Hepatocyte (in vitro differentiated cells): ENCODE measurements around the gene WDR11. TPM values are rescaled to one million over a fixed set of nuclear protein-coding genes. Genes with fewer than 3 reads are reported as not detected.

Experiments used
- DNase-seq: peaks from one replicate; pipeline ENCODE4 v3.0.0-alpha.2; 2016; ENCODE audit warnings: low spot score
- H2AFZ ChIP-seq: fragments of 200-600 bp; sonication (generic); 2 replicates; pipeline ENCODE4 v1.6.0; 2016; ENCODE audit warnings: antibody characterized with exemption, mild to moderate bottlenecking
- H3K27ac ChIP-seq: fragments of 200-600 bp; sonication (generic); 2 replicates; pipeline ENCODE4 v1.5.1; 2016; ENCODE audit warnings: mild to moderate bottlenecking
- H3K27me3 ChIP-seq: fragments of 200-600 bp; sonication (generic); 2 replicates; pipeline ENCODE4 v1.6.1; 2016
- H3K36me3 ChIP-seq: fragments of 200-600 bp; sonication (generic); replicated peaks from 2 replicates; pipeline ENCODE4 v1.5.1; 2016; ENCODE audit warnings: low read depth; ENCODE audit not compliant: insufficient read depth
- H3K4me1 ChIP-seq: fragments of 200-600 bp; sonication (generic); 2 replicates; pipeline ENCODE4 v1.5.1; 2016; ENCODE audit warnings: mild to moderate bottlenecking, moderate library complexity; ENCODE audit not compliant: insufficient read depth
- H3K4me2 ChIP-seq: fragments of 200-600 bp; sonication (generic); 2 replicates; pipeline ENCODE4 v1.6.0; 2016
- H3K4me3 ChIP-seq: fragments of 200-600 bp; sonication (generic); 2 replicates; pipeline ENCODE4 v1.5.1; 2016; ENCODE audit warnings: mild to moderate bottlenecking
- H3K79me2 ChIP-seq: fragments of 200-600 bp; sonication (generic); 2 replicates; pipeline ENCODE4 v1.6.0; 2017; ENCODE audit warnings: mild to moderate bottlenecking
- H3K9me2 ChIP-seq: fragments of 200-600 bp; sonication (generic); replicated peaks from 2 replicates; pipeline ENCODE4 v1.6.0; 2017; ENCODE audit warnings: mild to moderate bottlenecking; ENCODE audit not compliant: insufficient read depth
- H3K9me3 ChIP-seq: fragments of 200-600 bp; sonication (generic); 2 replicates; pipeline ENCODE4 v1.5.1; 2016; ENCODE audit warnings: low read depth, mild to moderate bottlenecking
- H4K20me1 ChIP-seq: fragments of 200-600 bp; sonication (generic); 2 replicates; pipeline ENCODE4 v1.6.0; 2016; ENCODE audit warnings: mild to moderate bottlenecking; ENCODE audit not compliant: insufficient read depth, poor library complexity, severe bottlenecking
- EZH2 ChIP-seq: fragments of 200-600 bp; sonication (generic); IDR thresholded peaks from 2 replicates; pipeline ENCODE4 v1.6.1; 2016; ENCODE audit warnings: antibody characterized with exemption, mild to moderate bottlenecking, borderline replicate concordance
- EZH2phosphoT487 ChIP-seq: fragments of 200-600 bp; sonication (generic); IDR thresholded peaks from one replicate; pipeline ENCODE4 v1.6.1; 2018; ENCODE audit warnings: antibody characterized with exemption, mild to moderate bottlenecking, low read depth, moderate library complexity; ENCODE audit not compliant: unreplicated experiment, severe bottlenecking
- WGBS: methylation state at CpG from one replicate; pipeline ENCODE4 v1.1.6; 2016; ENCODE audit warnings: low lambda C conversion rate; ENCODE audit errors: missing lambda C conversion rate; 5-methylcytosine and 5-hydroxymethylcytosine counted together
- polyA plus RNA-seq: library from polyadenylated mRNA; unstranded; fragments of >200 nt; fragmentation: Nextera tagmentation; extraction: Ambion mirVana; gene quantifications from 2 replicates; pipeline ENCODE4 v1.2.1, GENCODE V29; 2016
- total RNA-seq: library from RNA; depleted of rRNA; stranded (reverse); fragments of >200 nt; gene quantifications from 2 replicates; pipeline ENCODE4 v1.2.3, GENCODE V29; 2014
- TF ChIP-seq, protein P1 (sequence below): fragments of 200-600 bp; sonication (generic); IDR thresholded peaks from 2 replicates; pipeline ENCODE4 v1.5.1; 2016; ENCODE audit warnings: antibody characterized with exemption, mild to moderate bottlenecking; ENCODE audit not compliant: poor library complexity

The WDR11 gene
- total and polyA plus RNA-seq, 2 experiments from 2014 or later: 25.9 to 66.6 TPM

GRCh38 chr10:120929166-120929565 lies 78.0 kb downstream of the WDR11 start:
- no peak for TF ChIP-seq EZH2
- no peak for TF ChIP-seq EZH2phosphoT487
- TF ChIP-seq, protein P1, sequence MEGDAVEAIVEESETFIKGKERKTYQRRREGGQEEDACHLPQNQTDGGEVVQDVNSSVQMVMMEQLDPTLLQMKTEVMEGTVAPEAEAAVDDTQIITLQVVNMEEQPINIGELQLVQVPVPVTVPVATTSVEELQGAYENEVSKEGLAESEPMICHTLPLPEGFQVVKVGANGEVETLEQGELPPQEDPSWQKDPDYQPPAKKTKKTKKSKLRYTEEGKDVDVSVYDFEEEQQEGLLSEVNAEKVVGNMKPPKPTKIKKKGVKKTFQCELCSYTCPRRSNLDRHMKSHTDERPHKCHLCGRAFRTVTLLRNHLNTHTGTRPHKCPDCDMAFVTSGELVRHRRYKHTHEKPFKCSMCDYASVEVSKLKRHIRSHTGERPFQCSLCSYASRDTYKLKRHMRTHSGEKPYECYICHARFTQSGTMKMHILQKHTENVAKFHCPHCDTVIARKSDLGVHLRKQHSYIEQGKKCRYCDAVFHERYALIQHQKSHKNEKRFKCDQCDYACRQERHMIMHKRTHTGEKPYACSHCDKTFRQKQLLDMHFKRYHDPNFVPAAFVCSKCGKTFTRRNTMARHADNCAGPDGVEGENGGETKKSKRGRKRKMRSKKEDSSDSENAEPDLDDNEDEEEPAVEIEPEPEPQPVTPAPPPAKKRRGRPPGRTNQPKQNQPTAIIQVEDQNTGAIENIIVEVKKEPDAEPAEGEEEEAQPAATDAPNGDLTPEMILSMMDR: no peak
- no peak for DNase-seq
- 84% methylated on average over 7 of the region's 7 CpGs for WGBS
- no peaks in the 10 kb centered on the region for H3K9me2 ChIP-seq
- no peak overlapping the region for H2AFZ ChIP-seq
- H3K36me3 ChIP-seq: no peaks in the 10 kb centered on the region
- H3K79me2 ChIP-seq: no peaks in the 10 kb centered on the region
- H3K4me2 ChIP-seq: no peak overlapping the region
- peaks cover 7% of the 10 kb centered on the region for H3K4me1 ChIP-seq
- H4K20me1 ChIP-seq: no peaks in the 10 kb centered on the region
- H3K27ac ChIP-seq: peak overlapping the region; percentile 7
- no peaks in the 10 kb centered on the region for H3K27me3 ChIP-seq
- no peaks in the 10 kb centered on the region for H3K9me3 ChIP-seq
- no peak overlapping the region for H3K4me3 ChIP-seq

GRCh38 chr10:120931423-120931822 lies 80.3 kb downstream of the WDR11 start:
- no peak for DNase-seq
- Histone ChIP-seq H3K9me3 (no peaks in the 10 kb centered on the region), H3K27me3 (no peaks in the 10 kb centered on the region), H3K79me2 (no peaks in the 10 kb centered on the region), H3K9me2 (no peaks in the 10 kb centered on the region), H3K36me3 (no peaks in the 10 kb centered on the region), H3K4me2 (no peak overlapping the region), H4K20me1 (no peaks in the 10 kb centered on the region), H3K4me3 (no peak overlapping the region), H3K27ac (no peak overlapping the region), H2AFZ (no peak overlapping the region), H3K4me1 (peaks cover 7% of the 10 kb centered on the region)
- WGBS: 62% methylated on average over 3 of the region's 3 CpGs
- TF ChIP-seq, protein P1: no peak
- TF ChIP-seq EZH2 (no peak), EZH2phosphoT487 (no peak)

- Histone ChIP-seq H3K4me1 (peaks cover 7% of the 10 kb centered on the region), H3K9me2 (no peaks in the 10 kb centered on the region), H3K9me3 (no peaks in the 10 kb centered on the region), H3K27me3 (no peaks in the 10 kb centered on the region), H4K20me1 (no peaks in the 10 kb centered on the region), H3K27ac (no peak overlapping the region), H2AFZ (no peak overlapping the region), H3K4me3 (no peak overlapping the region), H3K4me2 (no peak overlapping the region), H3K36me3 (no peaks in the 10 kb centered on the region), H3K79me2 (no peaks in the 10 kb centered on the region)
- 84% methylated on average over 4 of the region's 4 CpGs for WGBS
- TF ChIP-seq, protein P1: no peak
- TF ChIP-seq EZH2 (no peak), EZH2phosphoT487 (no peak)
- DNase-seq: no peak
These were observed 80.8 kb downstream of the WDR11 start for GRCh38 chr10:120931999-120932398.

- Histone ChIP-seq H3K9me3 (no peaks in the 10 kb centered on the region), H3K36me3 (no peaks in the 10 kb centered on the region), H2AFZ (no peak overlapping the region), H3K4me3 (no peak overlapping the region), H3K4me1 (peaks cover 8% of the 10 kb centered on the region), H3K79me2 (no peaks in the 10 kb centered on the region), H4K20me1 (no peaks in the 10 kb centered on the region), H3K27me3 (no peaks in the 10 kb centered on the region), H3K4me2 (no peak overlapping the region), H3K27ac (no peak overlapping the region), H3K9me2 (no peaks in the 10 kb centered on the region)
- 96% methylated on average over 5 of the region's 5 CpGs for WGBS
- no peak for DNase-seq
- TF ChIP-seq, protein P1: no peak
- TF ChIP-seq EZH2phosphoT487 (no peak), EZH2 (no peak)
These were observed 87.7 kb downstream of the WDR11 start for GRCh38 chr10:120938822-120939221.
